ENCODE results near the gene ARSK.
"Not testable (repeated sequence)": the region's sequence is repeated elsewhere in the genome, so short reads cannot be mapped to it uniquely, and the experiment has no call there.

ARSK gene

DNA sequence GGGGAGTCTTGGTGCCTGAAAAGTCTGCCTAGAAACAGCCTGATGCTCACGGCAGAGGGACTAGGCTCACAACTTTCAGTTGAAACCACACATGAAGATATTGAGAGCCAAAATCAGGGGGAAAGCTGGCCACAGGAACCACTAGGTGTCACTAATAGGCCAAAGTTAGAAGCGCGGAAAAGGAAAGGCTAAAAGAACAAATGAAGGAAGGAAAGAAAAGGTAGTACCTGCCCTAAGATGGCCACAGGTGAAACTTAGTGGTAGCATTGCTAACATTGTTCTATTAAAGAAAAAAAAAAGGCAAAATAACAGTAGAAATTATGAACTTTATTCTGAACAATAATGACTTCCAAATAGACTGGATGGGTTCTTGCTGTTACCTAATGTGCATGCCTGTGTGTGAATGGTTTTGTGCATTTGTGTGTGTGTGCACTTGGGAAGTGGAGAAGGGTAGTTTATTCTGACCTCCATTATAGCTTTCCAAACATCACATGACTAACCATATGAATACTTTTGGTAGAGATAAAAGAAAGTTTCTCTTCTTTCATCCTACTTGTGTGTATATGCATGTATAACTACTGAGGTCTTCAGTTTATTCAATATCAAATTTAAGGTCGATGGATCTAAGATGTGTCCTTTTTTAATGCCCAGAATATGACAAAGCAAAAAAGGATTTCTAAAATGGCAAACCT is 89.6 kb downstream of the ARSK start:
- DNase-seq (ENCODE audit: low read depth) = peak; percentile 59
- no peak overlapping the region for H3K4me3 ChIP-seq (ENCODE audit: low read length)
- TF ChIP-seq, protein P1, sequence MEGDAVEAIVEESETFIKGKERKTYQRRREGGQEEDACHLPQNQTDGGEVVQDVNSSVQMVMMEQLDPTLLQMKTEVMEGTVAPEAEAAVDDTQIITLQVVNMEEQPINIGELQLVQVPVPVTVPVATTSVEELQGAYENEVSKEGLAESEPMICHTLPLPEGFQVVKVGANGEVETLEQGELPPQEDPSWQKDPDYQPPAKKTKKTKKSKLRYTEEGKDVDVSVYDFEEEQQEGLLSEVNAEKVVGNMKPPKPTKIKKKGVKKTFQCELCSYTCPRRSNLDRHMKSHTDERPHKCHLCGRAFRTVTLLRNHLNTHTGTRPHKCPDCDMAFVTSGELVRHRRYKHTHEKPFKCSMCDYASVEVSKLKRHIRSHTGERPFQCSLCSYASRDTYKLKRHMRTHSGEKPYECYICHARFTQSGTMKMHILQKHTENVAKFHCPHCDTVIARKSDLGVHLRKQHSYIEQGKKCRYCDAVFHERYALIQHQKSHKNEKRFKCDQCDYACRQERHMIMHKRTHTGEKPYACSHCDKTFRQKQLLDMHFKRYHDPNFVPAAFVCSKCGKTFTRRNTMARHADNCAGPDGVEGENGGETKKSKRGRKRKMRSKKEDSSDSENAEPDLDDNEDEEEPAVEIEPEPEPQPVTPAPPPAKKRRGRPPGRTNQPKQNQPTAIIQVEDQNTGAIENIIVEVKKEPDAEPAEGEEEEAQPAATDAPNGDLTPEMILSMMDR (IDR thresholded peaks at IDR 0.05; ENCODE audit: insufficient read depth, low read depth, low read length, missing control alignments) = peak; percentile 80

GRCh38 chr5:95646226-95646568 is 91.3 kb downstream of the ARSK start:
- not testable (repeated sequence) for DNase-seq (ENCODE audit: low read depth)
- H3K4me3 ChIP-seq (ENCODE audit: low read length) = peak overlapping the region; percentile 22

DNA sequence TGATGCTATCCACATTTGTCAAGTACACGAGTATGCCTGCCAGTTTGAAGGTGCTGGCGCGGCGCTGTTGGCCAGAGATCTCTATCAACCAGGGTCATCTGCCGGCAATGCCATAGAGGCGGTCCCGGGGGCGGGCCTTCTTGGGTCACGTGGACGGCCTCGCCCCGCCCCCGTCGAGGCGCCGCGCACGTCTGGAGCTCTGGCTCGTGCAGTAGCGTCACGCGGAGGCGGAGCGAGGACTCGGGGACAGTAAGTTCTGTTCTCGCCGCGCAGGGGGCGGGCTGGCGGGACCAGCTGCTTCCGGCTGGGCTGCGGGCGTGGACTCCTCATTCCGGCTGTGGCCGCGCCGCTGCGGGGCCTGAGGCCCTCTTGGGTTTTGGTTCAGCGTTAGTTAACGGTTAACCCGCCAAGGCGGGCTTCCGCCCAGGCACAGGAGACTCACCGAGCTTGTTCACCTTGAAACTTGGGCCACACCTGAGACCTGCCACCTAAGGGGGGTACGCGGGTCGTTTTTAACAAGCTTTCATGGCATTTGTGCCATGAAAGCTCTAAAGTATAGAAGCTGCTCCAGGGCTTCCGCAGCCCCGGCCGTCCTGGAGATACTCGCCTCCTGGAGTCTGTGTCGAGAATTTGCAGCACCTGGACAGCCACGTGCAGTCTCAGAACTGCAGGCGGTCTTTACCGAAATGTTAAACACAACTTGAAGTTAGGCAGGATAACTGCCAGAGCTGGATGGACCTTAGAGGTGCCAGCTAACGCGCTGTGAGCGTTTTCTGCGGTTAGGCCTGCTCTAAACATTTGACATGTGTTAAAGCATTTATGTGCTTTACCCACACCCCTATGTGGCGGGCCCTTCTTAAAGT is 91.9 kb downstream of the ARSK start, which contains the start of gene RFESD:
Gene RFESD (plus strand): TSS at position 209 of the 863 bp plus-strand sequence. CDS start 5,495 bp downstream, outside the sequence.
- H3K4me3 ChIP-seq (ENCODE audit: low read length) = peak within 1 kb of the TSS; percentile 58
- TF ChIP-seq, protein P1 (IDR thresholded peaks at IDR 0.05; ENCODE audit: insufficient read depth, low read depth, low read length, missing control alignments) = peak; percentile 31
- DNase-seq (ENCODE audit: low read depth) = peak; percentile 96

- DNase-seq (ENCODE audit: low read depth) = peak; percentile 9
- TF ChIP-seq, protein P1 (IDR thresholded peaks at IDR 0.05; ENCODE audit: insufficient read depth, low read depth, low read length, missing control alignments) = no peak
- no peak overlapping the region for H3K4me3 ChIP-seq (ENCODE audit: low read length)
Measured at GRCh38 chr5:95647886-95648860, 93.3 kb downstream of the ARSK start.

- H3K4me3 ChIP-seq (ENCODE audit: low read length) = no peak overlapping the region
- TF ChIP-seq, protein P1 (IDR thresholded peaks at IDR 0.05; ENCODE audit: insufficient read depth, low read depth, low read length, missing control alignments) = no peak
- no peak for DNase-seq (ENCODE audit: low read depth)
Measured at GRCh38 chr5:95649274-95649673, 94.4 kb downstream of the ARSK start.

DNA sequence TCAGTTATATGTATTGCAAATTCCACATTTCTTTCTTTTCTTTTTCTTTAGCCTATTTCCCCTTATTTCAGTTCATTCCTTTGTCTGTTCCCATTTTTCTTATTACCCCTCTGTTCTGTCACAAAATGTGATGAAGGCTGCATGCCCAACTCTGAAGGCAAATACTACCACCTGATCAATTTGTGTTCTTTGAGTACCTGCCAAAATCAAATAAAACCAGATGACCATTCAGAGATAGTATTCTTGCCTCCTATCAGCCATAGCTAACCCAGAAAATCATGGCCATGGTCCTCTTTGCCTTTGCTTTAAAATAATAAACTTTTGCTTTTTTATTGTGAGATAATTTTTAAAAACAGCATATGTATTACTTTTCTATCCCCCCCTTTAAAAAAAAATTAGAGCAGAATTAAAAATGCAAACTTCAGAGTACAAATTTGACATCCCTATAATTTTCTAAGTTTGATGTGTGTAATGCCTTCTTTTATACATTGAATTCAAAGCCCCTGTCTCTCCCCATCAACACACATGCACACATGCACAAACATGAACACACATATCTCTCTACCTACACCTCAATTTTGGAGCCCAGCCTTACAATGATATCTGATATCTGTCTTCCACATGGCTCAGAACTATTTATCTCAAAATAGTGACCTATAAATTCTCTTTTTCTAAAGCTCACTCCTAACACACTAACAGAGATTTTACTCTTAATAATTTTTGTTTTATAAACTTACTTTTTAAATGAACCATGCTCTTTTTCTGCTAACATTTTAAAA is 95.1 kb downstream of the ARSK start:
- no peak for DNase-seq (ENCODE audit: low read depth)
- TF ChIP-seq, protein P1 (IDR thresholded peaks at IDR 0.05; ENCODE audit: insufficient read depth, low read depth, low read length, missing control alignments) = no peak
- no peak overlapping the region for H3K4me3 ChIP-seq (ENCODE audit: low read length)
